ENCODE measurements around the gene HES3. TPM values are rescaled to one million over a fixed set of nuclear protein-coding genes. Genes with fewer than 3 reads are reported as not detected.

The HES3 gene
- total RNA-seq, result not detected

- Histone ChIP-seq H3K36me3 (ENCODE audit: control insufficient read depth in 3 of 3, insufficient read depth in 3 of 3, low read length in 3 of 3) (no peaks in the 10 kb centered on the region), H3K4me1 (ENCODE audit: control insufficient read depth in 3 of 3, insufficient read depth in 3 of 3, low read length in 3 of 3) (no peaks in the 10 kb centered on the region), H3K27me3 (ENCODE audit: control insufficient read depth in 3 of 3, insufficient read depth in 3 of 3, low read length in 3 of 3) (peaks cover 67 to 83% (median 75%) of the 10 kb centered on the region in 3 donors), H3K4me3 (ENCODE audit: low read length in 3 of 3) (no peak within 1 kb of the TSS), H3K9me3 (ENCODE audit: control insufficient read depth in 3 of 3, low read length in 3 of 3) (no peaks in the 10 kb centered on the region), H3K9ac (ENCODE audit: low read depth in 1 of 3, low read length in 3 of 3) (no peak within 1 kb of the TSS), H3K27ac (ENCODE audit: low read depth, low read length) (no peak within 1 kb of the TSS)
These were observed at the start of gene HES3 for GRCh38 chr1:6243993-6244392. HES3 (plus strand) TSS chr1:6244179; CDS start chr1:6244366, 187 bp downstream.

GRCh38 chr1:6197746-6198427, 46.1 kb upstream of the HES3 start:
- no peak overlapping the region for H3K27ac ChIP-seq (ENCODE audit: low read depth, low read length)
- H3K4me1 ChIP-seq (ENCODE audit: control insufficient read depth in 3 of 3, insufficient read depth in 3 of 3, low read length in 3 of 3), result peaks cover 19 to 24% (median 24%) of the 10 kb centered on the region in 3 donors
- H3K9me3 ChIP-seq (ENCODE audit: control insufficient read depth in 3 of 3, low read length in 3 of 3), result no peaks in the 10 kb centered on the region
- peaks cover 27 to 31% (median 27%) of the 10 kb centered on the region in 3 donors for H3K36me3 ChIP-seq (ENCODE audit: control insufficient read depth in 3 of 3, insufficient read depth in 3 of 3, low read length in 3 of 3)
- no peaks in the 10 kb centered on the region for H3K27me3 ChIP-seq (ENCODE audit: control insufficient read depth in 3 of 3, insufficient read depth in 3 of 3, low read length in 3 of 3)
- peak overlapping the region; percentile 91 to 97 (median 97) for H3K9ac ChIP-seq (ENCODE audit: low read depth in 1 of 3, low read length in 3 of 3)
- peak overlapping the region; percentile 83 to 96 (median 95) for H3K4me3 ChIP-seq (ENCODE audit: low read length in 3 of 3)

GRCh38 chr1:6198646-6199297, 45.2 kb upstream of the HES3 start:
- peak overlapping the region; percentile 83 to 96 (median 95) for H3K4me3 ChIP-seq (ENCODE audit: low read length in 3 of 3)
- H3K27ac ChIP-seq (ENCODE audit: low read depth, low read length), result peak overlapping the region; percentile 75
- peaks cover 18 to 24% (median 22%) of the 10 kb centered on the region in 3 donors for H3K36me3 ChIP-seq (ENCODE audit: control insufficient read depth in 3 of 3, insufficient read depth in 3 of 3, low read length in 3 of 3)
- H3K9me3 ChIP-seq (ENCODE audit: control insufficient read depth in 3 of 3, low read length in 3 of 3), result no peaks in the 10 kb centered on the region
- H3K27me3 ChIP-seq (ENCODE audit: control insufficient read depth in 3 of 3, insufficient read depth in 3 of 3, low read length in 3 of 3), result no peaks in the 10 kb centered on the region
- peak overlapping the region; percentile 91 to 97 (median 97) for H3K9ac ChIP-seq (ENCODE audit: low read depth in 1 of 3, low read length in 3 of 3)
- peaks cover 19 to 24% (median 24%) of the 10 kb centered on the region in 3 donors for H3K4me1 ChIP-seq (ENCODE audit: control insufficient read depth in 3 of 3, insufficient read depth in 3 of 3, low read length in 3 of 3)

GRCh38 chr1:6199298-6200187, 44.4 kb upstream of the HES3 start, which contains the start of gene RPL22:
RPL22 (minus strand) TSS chr1:6199595; CDS start chr1:6199573, 22 bp downstream.
- Histone ChIP-seq H3K9ac (ENCODE audit: low read depth in 1 of 3, low read length in 3 of 3) (peak within 1 kb of the TSS; percentile 91 to 97 (median 97)), H3K27me3 (ENCODE audit: control insufficient read depth in 3 of 3, insufficient read depth in 3 of 3, low read length in 3 of 3) (peaks cover 0 to under 1% (median 0%) of the 10 kb centered on the region in 3 donors), H3K36me3 (ENCODE audit: control insufficient read depth in 3 of 3, insufficient read depth in 3 of 3, low read length in 3 of 3) (peaks cover 11 to 16% (median 16%) of the 10 kb centered on the region in 3 donors), H3K4me3 (ENCODE audit: low read length in 3 of 3) (peak within 1 kb of the TSS; percentile 83 to 96 (median 95)), H3K9me3 (ENCODE audit: control insufficient read depth in 3 of 3, low read length in 3 of 3) (no peaks in the 10 kb centered on the region), H3K27ac (ENCODE audit: low read depth, low read length) (peak within 1 kb of the TSS; percentile 83), H3K4me1 (ENCODE audit: control insufficient read depth in 3 of 3, insufficient read depth in 3 of 3, low read length in 3 of 3) (peaks cover 19 to 24% (median 24%) of the 10 kb centered on the region in 3 donors)

- H3K27me3 ChIP-seq (ENCODE audit: control insufficient read depth in 3 of 3, insufficient read depth in 3 of 3, low read length in 3 of 3), result peaks cover 0 to 8% (median 0%) of the 10 kb centered on the region in 3 donors
- H3K9me3 ChIP-seq (ENCODE audit: control insufficient read depth in 3 of 3, low read length in 3 of 3), result no peaks in the 10 kb centered on the region
- peak overlapping the region; percentile 81 to 95 (median 83) for H3K4me3 ChIP-seq (ENCODE audit: low read length in 3 of 3)
- peaks cover 24 to 30% (median 25%) of the 10 kb centered on the region in 3 donors for H3K4me1 ChIP-seq (ENCODE audit: control insufficient read depth in 3 of 3, insufficient read depth in 3 of 3, low read length in 3 of 3)
- peak overlapping the region; percentile 83 for H3K27ac ChIP-seq (ENCODE audit: low read depth, low read length)
- H3K9ac ChIP-seq (ENCODE audit: low read depth in 1 of 3, low read length in 3 of 3), result peak overlapping the region; percentile 79 to 97 (median 87)
- peaks cover 8 to 15% (median 15%) of the 10 kb centered on the region in 3 donors for H3K36me3 ChIP-seq (ENCODE audit: control insufficient read depth in 3 of 3, insufficient read depth in 3 of 3, low read length in 3 of 3)
These were observed 43.7 kb upstream of the HES3 start for GRCh38 chr1:6200188-6200809.

GRCh38 chr1:6202256-6202655, 41.7 kb upstream of the HES3 start:
- H3K36me3 ChIP-seq (ENCODE audit: control insufficient read depth in 3 of 3, insufficient read depth in 3 of 3, low read length in 3 of 3), result peaks cover 0 to 5% (median 2%) of the 10 kb centered on the region in 3 donors
- no peaks in the 10 kb centered on the region for H3K9me3 ChIP-seq (ENCODE audit: control insufficient read depth in 3 of 3, low read length in 3 of 3)
- H3K27ac ChIP-seq (ENCODE audit: low read depth, low read length), result no peak overlapping the region
- H3K9ac ChIP-seq (ENCODE audit: low read depth in 1 of 3, low read length in 3 of 3), result no peak overlapping the region
- peaks cover 4 to 23% (median 15%) of the 10 kb centered on the region in 3 donors for H3K27me3 ChIP-seq (ENCODE audit: control insufficient read depth in 3 of 3, insufficient read depth in 3 of 3, low read length in 3 of 3)
- no peak overlapping the region for H3K4me3 ChIP-seq (ENCODE audit: low read length in 3 of 3)
- H3K4me1 ChIP-seq (ENCODE audit: control insufficient read depth in 3 of 3, insufficient read depth in 3 of 3, low read length in 3 of 3), result peaks cover 29 to 43% (median 36%) of the 10 kb centered on the region in 3 donors

GRCh38 chr1:6205849-6206519, 38.0 kb upstream of the HES3 start, which contains the start of gene RNF207:
RNF207 (plus strand) TSS chr1:6206119; CDS start chr1:6206536, 417 bp downstream.
- H3K4me1 ChIP-seq (ENCODE audit: control insufficient read depth in 3 of 3, insufficient read depth in 3 of 3, low read length in 3 of 3), result peaks cover 12 to 29% (median 28%) of the 10 kb centered on the region in 3 donors
- peak within 1 kb of the TSS; percentile 20 to 83 (median 50) for H3K9ac ChIP-seq (ENCODE audit: low read depth in 1 of 3, low read length in 3 of 3)
- peaks cover 4 to 30% (median 21%) of the 10 kb centered on the region in 3 donors for H3K27me3 ChIP-seq (ENCODE audit: control insufficient read depth in 3 of 3, insufficient read depth in 3 of 3, low read length in 3 of 3)
- H3K4me3 ChIP-seq (ENCODE audit: low read length in 3 of 3), result peak within 1 kb of the TSS; percentile 62 to 75 (median 66)
- peak within 1 kb of the TSS; percentile 64 for H3K27ac ChIP-seq (ENCODE audit: low read depth, low read length)
- H3K9me3 ChIP-seq (ENCODE audit: control insufficient read depth in 3 of 3, low read length in 3 of 3), result no peaks in the 10 kb centered on the region
- no peaks in the 10 kb centered on the region for H3K36me3 ChIP-seq (ENCODE audit: control insufficient read depth in 3 of 3, insufficient read depth in 3 of 3, low read length in 3 of 3)

- Histone ChIP-seq H3K9ac (ENCODE audit: low read depth in 1 of 3, low read length in 3 of 3) (peak overlapping the region; percentile 20 to 83 (median 50)), H3K4me1 (ENCODE audit: control insufficient read depth in 3 of 3, insufficient read depth in 3 of 3, low read length in 3 of 3) (peaks cover 12 to 29% (median 28%) of the 10 kb centered on the region in 3 donors), H3K27ac (ENCODE audit: low read depth, low read length) (no peak overlapping the region), H3K27me3 (ENCODE audit: control insufficient read depth in 3 of 3, insufficient read depth in 3 of 3, low read length in 3 of 3) (peaks cover 4 to 30% (median 21%) of the 10 kb centered on the region in 3 donors), H3K36me3 (ENCODE audit: control insufficient read depth in 3 of 3, insufficient read depth in 3 of 3, low read length in 3 of 3) (no peaks in the 10 kb centered on the region), H3K4me3 (ENCODE audit: low read length in 3 of 3) (peak overlapping the region; percentile 62 to 75 (median 66)), H3K9me3 (ENCODE audit: control insufficient read depth in 3 of 3, low read length in 3 of 3) (no peaks in the 10 kb centered on the region)
These were observed 37.5 kb upstream of the HES3 start for GRCh38 chr1:6206520-6206855.

All from skeletal muscle tissue (tissue), 4 donors.